GM23338 (cell line): ENCODE data around the gene ZAP70. TPM values are rescaled to one million over a fixed set of nuclear protein-coding genes. Genes with fewer than 3 reads are reported as not detected.

Source experiments
- ATAC-seq: fragments of 200-7000 bp; cut with Tn5 transposase; 3 replicates; pipeline ENCODE4 v1.9.1; 2020
- DNase-seq: peaks from one replicate; pipeline ENCODE4 v3.0.0-alpha.2; 2015; ENCODE audit warnings: low spot score
- H2AFZ ChIP-seq: fragments of 200-600 bp; sonication (generic); 2 replicates; pipeline ENCODE4 v1.8.0; 2016; ENCODE audit warnings: antibody characterized with exemption, mild to moderate bottlenecking, moderate library complexity
- H3F3A ChIP-seq: fragments of 200-600 bp; sonication (generic); replicated peaks from 2 replicates; pipeline ENCODE4 v1.8.0; 2017; ENCODE audit warnings: antibody characterized with exemption, mixed run types, low read depth
- H3K27ac ChIP-seq: fragments of 200-600 bp; sonication (generic); 2 replicates; pipeline ENCODE4 v1.6.1; 2016; ENCODE audit warnings: low read depth
- H3K27me3 ChIP-seq: fragments of 200-600 bp; sonication (generic); 2 replicates; pipeline ENCODE4 v1.8.0; 2016; ENCODE audit warnings: mild to moderate bottlenecking, mixed run types, moderate library complexity; ENCODE audit not compliant: insufficient read depth
- H3K36me3 ChIP-seq: fragments of 200-600 bp; sonication (generic); 2 replicates; pipeline ENCODE4 v1.8.0; 2016; ENCODE audit warnings: mild to moderate bottlenecking; ENCODE audit not compliant: insufficient read depth
- H3K4me1 ChIP-seq: fragments of 200-600 bp; sonication (generic); 2 replicates; pipeline ENCODE4 v1.8.0; 2016; ENCODE audit warnings: mild to moderate bottlenecking, moderate library complexity; ENCODE audit not compliant: insufficient read depth
- H3K4me2 ChIP-seq: fragments of 200-600 bp; sonication (generic); 2 replicates; pipeline ENCODE4 v1.7.1; 2017; ENCODE audit warnings: mixed run types
- H3K4me3 ChIP-seq: fragments of 200-600 bp; sonication (generic); 2 replicates; pipeline ENCODE4 v1.6.1; 2016; ENCODE audit warnings: mixed run types
- H3K79me2 ChIP-seq: fragments of 200-600 bp; sonication (generic); replicated peaks from 2 replicates; pipeline ENCODE4 v1.8.0; 2017; ENCODE audit warnings: mild to moderate bottlenecking; ENCODE audit not compliant: insufficient read depth
- H3K9me2 ChIP-seq: fragments of 200-600 bp; sonication (generic); 2 replicates; pipeline ENCODE4 v1.8.0; 2017; ENCODE audit not compliant: insufficient read depth
- H4K20me1 ChIP-seq: fragments of 200-600 bp; sonication (generic); replicated peaks from 2 replicates; pipeline ENCODE4 v1.8.0; 2017; ENCODE audit warnings: mild to moderate bottlenecking; ENCODE audit not compliant: insufficient read depth
- H3K27ac Mint-ChIP-seq: 2 replicates; pipeline ENCODE4 v1.8.0; 2020; ENCODE audit warnings: inconsistent platforms, mild to moderate bottlenecking, moderate library complexity, mixed read lengths
- H3K27me3 Mint-ChIP-seq: 3 replicates; pipeline ENCODE4 v1.8.0; 2022; ENCODE audit warnings: low read depth, mild to moderate bottlenecking, moderate library complexity, mixed read lengths, inconsistent platforms; ENCODE audit not compliant: insufficient read depth, poor library complexity
- H3K36me3 Mint-ChIP-seq: 3 replicates; pipeline ENCODE4 v1.8.0; 2021; ENCODE audit warnings: low read depth, mild to moderate bottlenecking, inconsistent platforms, moderate library complexity, mixed read lengths
- H3K4me1 Mint-ChIP-seq: 3 replicates; pipeline ENCODE4 v1.8.0; 2020; ENCODE audit warnings: mild to moderate bottlenecking, inconsistent platforms, mixed read lengths
- H3K4me3 Mint-ChIP-seq: 3 replicates; pipeline ENCODE4 v1.8.0; 2021; ENCODE audit warnings: moderate library complexity, mild to moderate bottlenecking, inconsistent platforms, mixed read lengths
- H3K9me3 Mint-ChIP-seq: 3 replicates; pipeline ENCODE4 v1.8.0; 2020; ENCODE audit warnings: moderate library complexity, mild to moderate bottlenecking, inconsistent platforms, mixed read lengths
- POLR2AphosphoS5 ChIP-seq: IDR thresholded peaks from 2 replicates; pipeline ENCODE4 v1.6.1; 2016; ENCODE audit warnings: antibody characterized with exemption, low read depth
- ZNF114 ChIP-seq: fragments of 250-450 bp; sonication (Bioruptor Pico); IDR thresholded peaks from 2 replicates; pipeline ENCODE4 v1.5.0; 2020; ENCODE audit warnings: mild to moderate bottlenecking, moderate library complexity
- polyA plus RNA-seq: library from polyadenylated mRNA; unstranded; fragments of >200 nt; fragmentation: Nextera tagmentation; extraction: Ambion mirVana; gene quantifications from 2 replicates; pipeline ENCODE4 v1.2.1, GENCODE V29; 2016
- total RNA-seq: library from RNA; depleted of rRNA; stranded (reverse); fragments of >200 nt; shearing (Covaris generic); gene quantifications from 2 replicates; pipeline ENCODE4 v1.2.3, GENCODE V29; 2014
- TF ChIP-seq, protein P1 (sequence below): fragments of 250-450 bp; sonication (Bioruptor Pico); IDR thresholded peaks from 2 replicates; pipeline ENCODE4 v1.5.0; 2020; ENCODE audit warnings: mild to moderate bottlenecking, moderate library complexity
- TF ChIP-seq, protein P2 (sequence below), 2 experiments: fragments of 200-600 bp in 1 of 2; sonication (generic) in 1 of 2; conservative IDR thresholded peaks; 2 replicates each; pipeline versions ENCODE4 v1.5.1 to v1.6.1; 2016 to 2017; ENCODE audit warnings: antibody characterized with exemption in 2 of 2, low read depth in 2 of 2, mild to moderate bottlenecking in 2 of 2, moderate library complexity in 1 of 2

The ZAP70 gene
- total and polyA plus RNA-seq, 2 experiments from 2014 or later, result 0.42 TPM; not detected in 1

DNA sequence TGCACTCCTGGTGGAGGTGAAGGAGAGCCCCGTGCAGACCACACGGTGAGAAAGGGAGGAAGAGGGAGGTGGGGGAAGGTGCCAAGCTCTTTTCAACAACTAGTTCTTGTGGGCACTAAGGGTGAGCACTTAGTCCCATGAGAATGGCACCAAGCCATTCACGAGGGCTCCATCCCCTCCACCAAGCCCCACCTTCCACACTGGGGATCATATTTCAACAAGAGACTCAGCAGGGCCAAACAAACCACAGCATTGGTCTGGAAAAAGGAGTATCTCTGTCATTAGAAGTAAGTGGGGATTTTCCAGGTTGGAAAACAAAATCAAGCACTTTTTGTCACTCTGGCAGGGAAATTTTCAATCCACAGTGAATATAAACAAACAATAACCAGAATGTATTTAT is 38.4 kb downstream of the ZAP70 start (continued):
- TF ChIP-seq, protein P1, sequence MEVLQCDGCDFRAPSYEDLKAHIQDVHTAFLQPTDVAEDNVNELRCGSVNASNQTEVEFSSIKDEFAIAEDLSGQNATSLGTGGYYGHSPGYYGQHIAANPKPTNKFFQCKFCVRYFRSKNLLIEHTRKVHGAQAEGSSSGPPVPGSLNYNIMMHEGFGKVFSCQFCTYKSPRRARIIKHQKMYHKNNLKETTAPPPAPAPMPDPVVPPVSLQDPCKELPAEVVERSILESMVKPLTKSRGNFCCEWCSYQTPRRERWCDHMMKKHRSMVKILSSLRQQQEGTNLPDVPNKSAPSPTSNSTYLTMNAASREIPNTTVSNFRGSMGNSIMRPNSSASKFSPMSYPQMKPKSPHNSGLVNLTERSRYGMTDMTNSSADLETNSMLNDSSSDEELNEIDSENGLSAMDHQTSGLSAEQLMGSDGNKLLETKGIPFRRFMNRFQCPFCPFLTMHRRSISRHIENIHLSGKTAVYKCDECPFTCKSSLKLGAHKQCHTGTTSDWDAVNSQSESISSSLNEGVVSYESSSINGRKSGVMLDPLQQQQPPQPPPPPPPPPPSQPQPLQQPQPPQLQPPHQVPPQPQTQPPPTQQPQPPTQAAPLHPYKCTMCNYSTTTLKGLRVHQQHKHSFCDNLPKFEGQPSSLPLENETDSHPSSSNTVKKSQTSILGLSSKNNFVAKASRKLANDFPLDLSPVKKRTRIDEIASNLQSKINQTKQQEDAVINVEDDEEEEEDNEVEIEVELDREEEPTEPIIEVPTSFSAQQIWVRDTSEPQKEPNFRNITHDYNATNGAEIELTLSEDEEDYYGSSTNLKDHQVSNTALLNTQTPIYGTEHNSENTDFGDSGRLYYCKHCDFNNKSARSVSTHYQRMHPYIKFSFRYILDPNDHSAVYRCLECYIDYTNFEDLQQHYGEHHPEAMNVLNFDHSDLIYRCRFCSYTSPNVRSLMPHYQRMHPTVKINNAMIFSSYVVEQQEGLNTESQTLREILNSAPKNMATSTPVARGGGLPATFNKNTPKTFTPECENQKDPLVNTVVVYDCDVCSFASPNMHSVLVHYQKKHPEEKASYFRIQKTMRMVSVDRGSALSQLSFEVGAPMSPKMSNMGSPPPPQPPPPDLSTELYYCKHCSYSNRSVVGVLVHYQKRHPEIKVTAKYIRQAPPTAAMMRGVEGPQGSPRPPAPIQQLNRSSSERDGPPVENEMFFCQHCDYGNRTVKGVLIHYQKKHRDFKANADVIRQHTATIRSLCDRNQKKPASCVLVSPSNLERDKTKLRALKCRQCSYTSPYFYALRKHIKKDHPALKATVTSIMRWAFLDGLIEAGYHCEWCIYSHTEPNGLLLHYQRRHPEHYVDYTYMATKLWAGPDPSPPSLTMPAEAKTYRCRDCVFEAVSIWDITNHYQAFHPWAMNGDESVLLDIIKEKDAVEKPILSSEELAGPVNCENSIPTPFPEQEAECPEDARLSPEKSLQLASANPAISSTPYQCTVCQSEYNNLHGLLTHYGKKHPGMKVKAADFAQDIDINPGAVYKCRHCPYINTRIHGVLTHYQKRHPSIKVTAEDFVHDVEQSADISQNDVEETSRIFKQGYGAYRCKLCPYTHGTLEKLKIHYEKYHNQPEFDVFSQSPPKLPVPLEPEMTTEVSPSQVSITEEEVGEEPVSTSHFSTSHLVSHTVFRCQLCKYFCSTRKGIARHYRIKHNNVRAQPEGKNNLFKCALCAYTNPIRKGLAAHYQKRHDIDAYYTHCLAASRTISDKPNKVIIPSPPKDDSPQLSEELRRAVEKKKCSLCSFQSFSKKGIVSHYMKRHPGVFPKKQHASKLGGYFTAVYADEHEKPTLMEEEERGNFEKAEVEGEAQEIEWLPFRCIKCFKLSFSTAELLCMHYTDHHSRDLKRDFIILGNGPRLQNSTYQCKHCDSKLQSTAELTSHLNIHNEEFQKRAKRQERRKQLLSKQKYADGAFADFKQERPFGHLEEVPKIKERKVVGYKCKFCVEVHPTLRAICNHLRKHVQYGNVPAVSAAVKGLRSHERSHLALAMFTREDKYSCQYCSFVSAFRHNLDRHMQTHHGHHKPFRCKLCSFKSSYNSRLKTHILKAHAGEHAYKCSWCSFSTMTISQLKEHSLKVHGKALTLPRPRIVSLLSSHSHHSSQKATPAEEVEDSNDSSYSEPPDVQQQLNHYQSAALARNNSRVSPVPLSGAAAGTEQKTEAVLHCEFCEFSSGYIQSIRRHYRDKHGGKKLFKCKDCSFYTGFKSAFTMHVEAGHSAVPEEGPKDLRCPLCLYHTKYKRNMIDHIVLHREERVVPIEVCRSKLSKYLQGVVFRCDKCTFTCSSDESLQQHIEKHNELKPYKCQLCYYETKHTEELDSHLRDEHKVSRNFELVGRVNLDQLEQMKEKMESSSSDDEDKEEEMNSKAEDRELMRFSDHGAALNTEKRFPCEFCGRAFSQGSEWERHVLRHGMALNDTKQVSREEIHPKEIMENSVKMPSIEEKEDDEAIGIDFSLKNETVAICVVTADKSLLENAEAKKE, result no peak

DNA sequence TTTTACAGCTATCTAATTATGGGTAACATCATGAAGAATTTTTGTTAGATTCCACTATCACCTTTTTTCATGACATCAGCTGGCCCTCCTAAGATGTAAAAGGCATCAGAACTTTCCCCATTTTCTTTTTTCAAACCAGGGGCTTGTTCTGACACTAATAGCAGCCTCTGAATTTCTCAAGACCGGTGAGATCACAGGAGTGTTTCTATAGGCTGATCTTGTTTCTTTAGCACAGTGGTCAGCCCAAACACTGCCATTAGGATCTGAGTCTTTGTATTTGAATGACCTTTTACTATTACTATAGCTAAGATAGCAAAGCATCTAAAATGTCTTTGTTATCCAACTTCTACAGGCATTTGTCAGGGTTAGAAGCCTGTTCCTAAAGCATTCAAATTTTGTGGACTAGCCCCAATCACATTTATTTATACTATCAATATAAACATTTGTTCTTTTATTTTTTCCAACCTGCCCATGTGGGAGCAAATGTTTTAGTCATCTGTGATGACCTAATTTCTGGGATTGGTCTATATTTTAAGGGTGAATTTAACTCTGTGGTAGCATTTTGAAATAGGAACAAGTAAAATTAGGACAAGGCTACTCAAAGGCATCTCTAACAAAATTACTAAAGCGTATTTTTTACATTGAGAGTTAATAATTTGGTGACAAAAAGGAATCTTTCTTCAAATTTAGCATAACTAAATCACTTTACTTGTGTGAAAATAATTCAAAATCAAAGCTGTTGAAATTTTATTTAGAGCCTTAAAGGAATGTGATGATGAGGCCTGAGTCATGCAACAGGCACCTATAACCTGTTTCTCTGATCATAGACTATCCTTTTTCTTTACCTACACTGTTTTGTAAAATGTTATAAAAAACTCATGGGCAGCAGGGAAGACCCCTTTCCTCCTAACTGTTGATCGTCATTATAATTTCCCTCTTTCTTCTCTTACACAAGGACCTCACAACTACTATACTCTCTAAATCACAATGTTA is 39.3 kb downstream of the ZAP70 start:
- 0 out of 2 replicates have a peak overlapping the region, but pooled peaks have one; percentile 10 for H3K4me2 ChIP-seq
- TF ChIP-seq POLR2AphosphoS5, result no peak
- TF ChIP-seq, protein P2, sequence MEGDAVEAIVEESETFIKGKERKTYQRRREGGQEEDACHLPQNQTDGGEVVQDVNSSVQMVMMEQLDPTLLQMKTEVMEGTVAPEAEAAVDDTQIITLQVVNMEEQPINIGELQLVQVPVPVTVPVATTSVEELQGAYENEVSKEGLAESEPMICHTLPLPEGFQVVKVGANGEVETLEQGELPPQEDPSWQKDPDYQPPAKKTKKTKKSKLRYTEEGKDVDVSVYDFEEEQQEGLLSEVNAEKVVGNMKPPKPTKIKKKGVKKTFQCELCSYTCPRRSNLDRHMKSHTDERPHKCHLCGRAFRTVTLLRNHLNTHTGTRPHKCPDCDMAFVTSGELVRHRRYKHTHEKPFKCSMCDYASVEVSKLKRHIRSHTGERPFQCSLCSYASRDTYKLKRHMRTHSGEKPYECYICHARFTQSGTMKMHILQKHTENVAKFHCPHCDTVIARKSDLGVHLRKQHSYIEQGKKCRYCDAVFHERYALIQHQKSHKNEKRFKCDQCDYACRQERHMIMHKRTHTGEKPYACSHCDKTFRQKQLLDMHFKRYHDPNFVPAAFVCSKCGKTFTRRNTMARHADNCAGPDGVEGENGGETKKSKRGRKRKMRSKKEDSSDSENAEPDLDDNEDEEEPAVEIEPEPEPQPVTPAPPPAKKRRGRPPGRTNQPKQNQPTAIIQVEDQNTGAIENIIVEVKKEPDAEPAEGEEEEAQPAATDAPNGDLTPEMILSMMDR (conservative IDR thresholded peaks at IDR 0.05; ENCODE audit: low read depth in 2 of 2), result no peak
- TF ChIP-seq ZNF114 (CRISPR knock-in tag), result no peak
- TF ChIP-seq, protein P1, result no peak

More for the DNA sequence above, 39.3 kb downstream of the ZAP70 start:
- DNase-seq (no peak), ATAC-seq (peak; percentile 10; the same call in 2 of the 3 replicates)
- Histone ChIP-seq H3K27me3 (no peaks in the 10 kb centered on the region), H3K9me2 (no peaks in the 10 kb centered on the region), H3F3A (no peaks in the 10 kb centered on the region), H4K20me1 (no peaks in the 10 kb centered on the region), H3K4me1 (peaks cover 13% of the 10 kb centered on the region; the same call in 1 of the 2 replicates), H3K4me3 (no peak overlapping the region), H3K27ac (no peak overlapping the region), H3K36me3 (no peaks in the 10 kb centered on the region), H2AFZ (no peak overlapping the region), H3K79me2 (no peaks in the 10 kb centered on the region)
- Mint-ChIP-seq H3K4me3 (no peak overlapping the region), H3K9me3 (no peaks in the 10 kb centered on the region), H3K27ac (no peak overlapping the region), H3K27me3 (peaks cover 13% of the 10 kb centered on the region), H3K4me1 (peaks cover 25% of the 10 kb centered on the region), H3K36me3 (peaks cover 9% of the 10 kb centered on the region; the same call in 2 of the 3 replicates)
